Activated effector memory CD4-positive, alpha-beta T cell treated with anti-CD3 and anti-CD28 coated beads, Interleukin-2, amount 50 U/mL, for 16 hours (primary cell): ENCODE results near the gene AKAP7.
"Not testable (repeated sequence)": the region's sequence is repeated elsewhere in the genome, so short reads cannot be mapped to it uniquely, and the experiment has no call there.

Source experiments
- DNase-seq: peaks from one replicate; pipeline ENCODE4 v3.0.0-alpha.2; 2020

The AKAP7 gene

GRCh38 chr6:131135244-131136020 is at the start of gene AKAP7:
Gene AKAP7, plus strand, starts transcription at chr6:131135467. Its CDS starts 297 bp downstream, at chr6:131135764.
- peak; percentile 78 for DNase-seq

- not testable (repeated sequence) for DNase-seq
Measured at GRCh38 chr6:131090339-131090738, 44.9 kb upstream of the AKAP7 start.

GRCh38 chr6:131091944-131092343 is 43.3 kb upstream of the AKAP7 start:
- DNase-seq, result not testable (repeated sequence)

- DNase-seq, result no peak
Measured at GRCh38 chr6:131093334-131093733, 41.9 kb upstream of the AKAP7 start.

GRCh38 chr6:131096786-131097185 is 38.5 kb upstream of the AKAP7 start:
- DNase-seq, result no peak

- DNase-seq, result no peak
Measured at GRCh38 chr6:131101911-131102680, 33.2 kb upstream of the AKAP7 start.

GRCh38 chr6:131103296-131103695 is 32.0 kb upstream of the AKAP7 start:
- no peak for DNase-seq

- no peak for DNase-seq
Measured at GRCh38 chr6:131103901-131104300, 31.4 kb upstream of the AKAP7 start.

- DNase-seq, result no peak
Measured at GRCh38 chr6:131107151-131107550, 28.1 kb upstream of the AKAP7 start.

GRCh38 chr6:131112249-131112648 is 23.0 kb upstream of the AKAP7 start:
- no peak for DNase-seq

GRCh38 chr6:131115651-131116050 is 19.6 kb upstream of the AKAP7 start:
- no peak for DNase-seq

- DNase-seq, result no peak
Measured at GRCh38 chr6:131116321-131116720, 18.9 kb upstream of the AKAP7 start.

GRCh38 chr6:131116755-131117360 is 18.4 kb upstream of the AKAP7 start:
- no peak for DNase-seq

GRCh38 chr6:131117878-131118277 is 17.4 kb upstream of the AKAP7 start:
- no peak for DNase-seq

- DNase-seq, result no peak
Measured at GRCh38 chr6:131122007-131122406, 13.3 kb upstream of the AKAP7 start.

- no peak for DNase-seq
Measured at GRCh38 chr6:131122516-131122915, 12.8 kb upstream of the AKAP7 start.

GRCh38 chr6:131124336-131125071 is 10.8 kb upstream of the AKAP7 start:
- DNase-seq, result no peak

- no peak for DNase-seq
Measured at GRCh38 chr6:131125431-131125830, 9.8 kb upstream of the AKAP7 start.

GRCh38 chr6:131129689-131130553 is 5.3 kb upstream of the AKAP7 start:
- no peak for DNase-seq

GRCh38 chr6:131130554-131130940 is 4.7 kb upstream of the AKAP7 start:
- no peak for DNase-seq

GRCh38 chr6:131132360-131132759 is 2.9 kb upstream of the AKAP7 start:
- no peak for DNase-seq
